Trophoblast cell (in vitro differentiated cells and primary cell): ENCODE results near the gene SLC25A25.
"Not testable (repeated sequence)": the region's sequence is repeated elsewhere in the genome, so short reads cannot be mapped to it uniquely, and the experiment has no call there.

Source experiments
- DNase-seq, 2 donors: peaks; one replicate each; pipeline ENCODE4 v3.0.0-alpha.2; 2016
- H2AFZ ChIP-seq: 2 replicates; pipeline ENCODE4 v1.6.1; 2013; ENCODE audit warnings: low read length, moderate library complexity, mild to moderate bottlenecking; ENCODE audit not compliant: insufficient read depth, poor library complexity
- H2AK5ac ChIP-seq: 2 replicates; pipeline ENCODE4 v1.6.1; 2013; ENCODE audit warnings: mild to moderate bottlenecking, low read length
- H2BK120ac ChIP-seq: 2 replicates; pipeline ENCODE4 v1.6.1; 2013; ENCODE audit warnings: low read length, mild to moderate bottlenecking, moderate library complexity; ENCODE audit not compliant: insufficient read depth, poor library complexity
- H2BK12ac ChIP-seq: 2 replicates; pipeline ENCODE4 v1.6.1; 2013; ENCODE audit warnings: mild to moderate bottlenecking, low read length, moderate library complexity
- H2BK5ac ChIP-seq: 2 replicates; pipeline ENCODE4 v1.6.1; 2013; ENCODE audit warnings: low read length, low read depth, moderate library complexity, mild to moderate bottlenecking; ENCODE audit not compliant: poor library complexity
- H3K14ac ChIP-seq: 2 replicates; pipeline ENCODE4 v1.6.1; 2013; ENCODE audit warnings: mild to moderate bottlenecking, low read length
- H3K18ac ChIP-seq: 2 replicates; pipeline ENCODE4 v1.6.1; 2013; ENCODE audit warnings: mild to moderate bottlenecking, low read length
- H3K23ac ChIP-seq: 2 replicates; pipeline ENCODE4 v1.6.1; 2013; ENCODE audit warnings: low read length
- H3K27ac ChIP-seq: 2 replicates; pipeline ENCODE4 v1.5.1; 2013; ENCODE audit warnings: low read depth, mild to moderate bottlenecking, inconsistent platforms, low read length, moderate library complexity
- H3K27me3 ChIP-seq: 2 replicates; pipeline ENCODE4 v1.6.1; 2013; ENCODE audit warnings: inconsistent platforms, mild to moderate bottlenecking, low read length, moderate library complexity; ENCODE audit not compliant: insufficient read depth
- H3K36me3 ChIP-seq, 2 experiments: 1 replicate in 1 of 2; 2 replicates in 1 of 2; pipeline ENCODE4 v1.6.1; 2013; ENCODE audit warnings: low read length in 2 of 2, mild to moderate bottlenecking in 2 of 2, moderate library complexity in 1 of 2; ENCODE audit not compliant: insufficient read depth in 2 of 2, control insufficient read depth in 1 of 2
- H3K4ac ChIP-seq: 2 replicates; pipeline ENCODE4 v1.6.1; 2013; ENCODE audit warnings: low read depth, mild to moderate bottlenecking, low read length, moderate library complexity
- H3K4me1 ChIP-seq, 2 experiments: 1 replicate in 1 of 2; 2 replicates in 1 of 2; pipeline ENCODE4 v1.6.1; 2013; ENCODE audit warnings: low read length in 2 of 2, mild to moderate bottlenecking in 2 of 2, moderate library complexity in 1 of 2; ENCODE audit not compliant: insufficient read depth in 2 of 2, control insufficient read depth in 1 of 2
- H3K4me2 ChIP-seq: 2 replicates; pipeline ENCODE4 v1.6.1; 2013; ENCODE audit warnings: inconsistent platforms, mild to moderate bottlenecking, low read length, moderate library complexity
- H3K4me3 ChIP-seq: 2 replicates; pipeline ENCODE4 v1.5.1; 2013; ENCODE audit warnings: mild to moderate bottlenecking, low read depth, low read length, inconsistent platforms
- H3K79me1 ChIP-seq: one replicate; pipeline ENCODE4 v1.6.1; 2013; ENCODE audit warnings: low read length
- H3K79me2 ChIP-seq: 2 replicates; pipeline ENCODE4 v1.6.1; 2013; ENCODE audit warnings: low read length, mild to moderate bottlenecking; ENCODE audit not compliant: control insufficient read depth, insufficient read depth, poor library complexity
- H3K9ac ChIP-seq: 2 replicates; pipeline ENCODE4 v1.6.1; 2013; ENCODE audit warnings: mild to moderate bottlenecking, low read length
- H3K9me3 ChIP-seq: 2 replicates; pipeline ENCODE4 v1.6.1; 2013; ENCODE audit warnings: low read depth, mild to moderate bottlenecking, control low read depth, inconsistent platforms, low read length; ENCODE audit not compliant: insufficient read depth
- H4K12ac ChIP-seq: 2 replicates; pipeline ENCODE4 v1.6.1; 2013; ENCODE audit warnings: low read depth, mild to moderate bottlenecking, low read length, moderate library complexity
- H4K8ac ChIP-seq: 2 replicates; pipeline ENCODE4 v1.6.1; 2013; ENCODE audit warnings: low read depth, mild to moderate bottlenecking, low read length, moderate library complexity
- H4K91ac ChIP-seq: one replicate; pipeline ENCODE4 v1.6.1; 2013; ENCODE audit warnings: low read depth, mild to moderate bottlenecking, low read length, moderate library complexity
- WGBS: extraction: QIAGEN DNeasy Blood & Tissue Kit; methylation state at CpG from one replicate; pipeline ENCODE4 v1.1.7; 2013; ENCODE audit warnings: missing lambda C conversion rate; ENCODE audit not compliant: insufficient read length, insufficient coverage; ENCODE audit errors: extremely low coverage; 5-methylcytosine and 5-hydroxymethylcytosine counted together

Gene SLC25A25

GRCh38 chr9:128045409-128045808, 22.6 kb upstream of the SLC25A25 start:
- H3K27me3 ChIP-seq, H3K27ac ChIP-seq: not testable (repeated sequence)

GRCh38 chr9:128045831-128046230, 22.2 kb upstream of the SLC25A25 start:
- H3K4me1 ChIP-seq = peaks cover 6 to 8% of the 10 kb centered on the region in 2 experiments
- no peak overlapping the region for H3K27ac ChIP-seq
- DNase-seq = no peak
- no peaks in the 10 kb centered on the region for H3K9me3 ChIP-seq
- no peak overlapping the region for H3K4ac ChIP-seq
- H4K12ac ChIP-seq = no peak overlapping the region
- H3K79me1 ChIP-seq = no peaks in the 10 kb centered on the region
- H4K91ac ChIP-seq = no peak overlapping the region
- no peaks in the 10 kb centered on the region for H3K79me2 ChIP-seq
- no peak overlapping the region for H3K4me3 ChIP-seq
- H2AFZ ChIP-seq = no peak overlapping the region
- no peak overlapping the region for H3K14ac ChIP-seq
- no peak overlapping the region for H2AK5ac ChIP-seq
- H3K18ac ChIP-seq = no peak overlapping the region
- no peak overlapping the region for H2BK120ac ChIP-seq
- H4K8ac ChIP-seq = no peak overlapping the region
- no peaks in the 10 kb centered on the region for H3K36me3 ChIP-seq
- no peak overlapping the region for H3K9ac ChIP-seq
- no CpG with 5 or more reads among the region's 1 CpG for WGBS
- no peaks in the 10 kb centered on the region for H3K27me3 ChIP-seq
- no peak overlapping the region for H2BK5ac ChIP-seq
- no peak overlapping the region for H3K4me2 ChIP-seq
- no peak overlapping the region for H3K23ac ChIP-seq
- H2BK12ac ChIP-seq = no peak overlapping the region

More at GRCh38 chr9:128045409-128045808, 22.6 kb upstream of the SLC25A25 start:
- no CpG with 5 or more reads among the region's 6 CpGs for WGBS
- not testable (repeated sequence) for H3K79me1 ChIP-seq, H3K4me2 ChIP-seq, H4K8ac ChIP-seq, H3K23ac ChIP-seq, H3K4me1 ChIP-seq, H2BK5ac ChIP-seq, H4K91ac ChIP-seq, H2AK5ac ChIP-seq, H3K9me3 ChIP-seq, H2AFZ ChIP-seq, H3K9ac ChIP-seq, H2BK120ac ChIP-seq, H3K79me2 ChIP-seq, H3K18ac ChIP-seq, H2BK12ac ChIP-seq, H3K4me3 ChIP-seq, H3K36me3 ChIP-seq, DNase-seq, H3K4ac ChIP-seq, H4K12ac ChIP-seq, H3K14ac ChIP-seq

- Histone ChIP-seq H2BK5ac (no peak overlapping the region), H3K4me2 (no peak overlapping the region), H3K4me1 (peaks cover 16% of the 10 kb centered on the region in 2 experiments), H3K27ac (no peak overlapping the region), H2BK120ac (no peak overlapping the region), H3K18ac (no peak overlapping the region), H2BK12ac (no peak overlapping the region), H3K9ac (no peak overlapping the region), H3K4ac (no peak overlapping the region), H3K4me3 (no peak overlapping the region), H3K14ac (no peak overlapping the region), H2AK5ac (no peak overlapping the region), H4K12ac (no peak overlapping the region), H3K23ac (no peak overlapping the region), H4K91ac (no peak overlapping the region), H3K79me1 (peaks cover 5% of the 10 kb centered on the region), H4K8ac (no peak overlapping the region), H3K9me3 (no peaks in the 10 kb centered on the region), H3K79me2 (no peaks in the 10 kb centered on the region), H3K27me3 (no peaks in the 10 kb centered on the region), H2AFZ (no peak overlapping the region), H3K36me3 (no peaks in the 10 kb centered on the region)
- no peak for DNase-seq
- WGBS = no CpG with 5 or more reads among the region's 6 CpGs
Measured at GRCh38 chr9:128047231-128047630, 20.8 kb upstream of the SLC25A25 start.

- H2BK120ac ChIP-seq = no peak overlapping the region
- H2AFZ ChIP-seq = no peak overlapping the region
- no peak overlapping the region for H3K4ac ChIP-seq
- H3K4me3 ChIP-seq = no peak overlapping the region
- H4K8ac ChIP-seq = no peak overlapping the region
- peaks cover 5% of the 10 kb centered on the region for H3K79me1 ChIP-seq
- no peak overlapping the region for H3K14ac ChIP-seq
- DNase-seq = no peak
- H3K4me2 ChIP-seq = no peak overlapping the region
- peaks cover 10 to 12% of the 10 kb centered on the region in 2 experiments for H3K4me1 ChIP-seq
- H4K91ac ChIP-seq = no peak overlapping the region
- no peaks in the 10 kb centered on the region for H3K9me3 ChIP-seq
- no peaks in the 10 kb centered on the region for H3K36me3 ChIP-seq
- no peaks in the 10 kb centered on the region for H3K27me3 ChIP-seq
- no peak overlapping the region for H3K23ac ChIP-seq
- no peak overlapping the region for H3K27ac ChIP-seq
- no peak overlapping the region for H3K18ac ChIP-seq
- H2BK5ac ChIP-seq = no peak overlapping the region
- no peak overlapping the region for H2BK12ac ChIP-seq
- no peak overlapping the region for H3K9ac ChIP-seq
- H4K12ac ChIP-seq = no peak overlapping the region
- H3K79me2 ChIP-seq = no peaks in the 10 kb centered on the region
- H2AK5ac ChIP-seq = no peak overlapping the region
Measured at GRCh38 chr9:128048663-128049062, 19.4 kb upstream of the SLC25A25 start.
